ENCODE measurements around the gene SGF29. TPM values are rescaled to one million over a fixed set of nuclear protein-coding genes. Genes with fewer than 3 reads are reported as not detected.

SGF29 gene
- total RNA-seq, 1 experiment from 2014 or later = 22.3 TPM

- Histone ChIP-seq H3K27ac (ENCODE audit: low read length) (no peak overlapping the region), H3K9me2 (replicated peaks; ENCODE audit: low read length) (no peaks in the 10 kb centered on the region), H3K9me3 (ENCODE audit: low read length) (no peaks in the 10 kb centered on the region), H3K79me2 (ENCODE audit: low read length) (peaks cover 12% of the 10 kb centered on the region), H3K9ac (ENCODE audit: low read length) (peak overlapping the region; percentile 37), H2AFZ (ENCODE audit: low read length) (peak overlapping the region; percentile 52), H4K20me1 (ENCODE audit: low read length) (no peaks in the 10 kb centered on the region), H3K27me3 (ENCODE audit: low read length) (no peaks in the 10 kb centered on the region), H3K4me2 (ENCODE audit: low read length) (peak overlapping the region; percentile 84), H3K4me3 (ENCODE audit: low read length) (peak overlapping the region; percentile 67), H3F3A (ENCODE audit: low read length, unreplicated experiment) (no peaks in the 10 kb centered on the region), H3K36me3 (ENCODE audit: low read depth, low read length) (no peaks in the 10 kb centered on the region), H3K4me1 (ENCODE audit: insufficient read depth, low read length) (peaks cover 6% of the 10 kb centered on the region; the same call in 1 of the 2 replicates)
- TF ChIP-seq CTCF (conservative IDR thresholded peaks at IDR 0.05; ENCODE audit: low read depth, low read length) (no peak), EZH2 (IDR thresholded peaks at IDR 0.05; ENCODE audit: low read length, unreplicated experiment) (no peak), EZH2phosphoT487 (IDR thresholded peaks at IDR 0.05; ENCODE audit: borderline replicate concordance, low read length) (no peak)
- intact Hi-C loops (cut with micrococcal nuclease) = no loop called here
- BruUV-seq (replicated peaks) = TSS peak; percentile 64
- CTCF ChIA-PET = no interaction called here
- ATAC-seq = peak; percentile 7; the same call in 1 of the 2 replicates
- no peak for DNase-seq
- POLR2A ChIA-PET (ENCODE audit: unreplicated experiment) = no interaction called here
Observed at GRCh38 chr16:28554634-28555423, 1.1 kb downstream of the SGF29 start.

GRCh38 chr16:28555561-28555960 is 1.8 kb downstream of the SGF29 start:
- intact Hi-C loops (cut with micrococcal nuclease) = no loop called here
- peaks cover 6% of the 10 kb centered on the region; the same call in 1 of the 2 replicates for H3K4me1 ChIP-seq (ENCODE audit: insufficient read depth, low read length)
- H2AFZ ChIP-seq (ENCODE audit: low read length) = no peak overlapping the region
- H3K4me3 ChIP-seq (ENCODE audit: low read length) = no peak overlapping the region
- BruUV-seq (replicated peaks) = no TSS peak
- no peaks in the 10 kb centered on the region for H4K20me1 ChIP-seq (ENCODE audit: low read length)
- ChIA-PET POLR2A (ENCODE audit: unreplicated experiment) (no interaction called here), CTCF (no interaction called here)
- no peak overlapping the region for H3K4me2 ChIP-seq (ENCODE audit: low read length)
- no peaks in the 10 kb centered on the region for H3K9me3 ChIP-seq (ENCODE audit: low read length)
- DNase-seq = no peak
- no peaks in the 10 kb centered on the region for H3K9me2 ChIP-seq (replicated peaks; ENCODE audit: low read length)
- H3F3A ChIP-seq (ENCODE audit: low read length, unreplicated experiment) = no peaks in the 10 kb centered on the region
- TF ChIP-seq CTCF (conservative IDR thresholded peaks at IDR 0.05; ENCODE audit: low read depth, low read length) (no peak), EZH2phosphoT487 (IDR thresholded peaks at IDR 0.05; ENCODE audit: borderline replicate concordance, low read length) (no peak), EZH2 (IDR thresholded peaks at IDR 0.05; ENCODE audit: low read length, unreplicated experiment) (no peak)
- H3K36me3 ChIP-seq (ENCODE audit: low read depth, low read length) = no peaks in the 10 kb centered on the region
- H3K9ac ChIP-seq (ENCODE audit: low read length) = no peak overlapping the region
- H3K27ac ChIP-seq (ENCODE audit: low read length) = no peak overlapping the region
- no peaks in the 10 kb centered on the region for H3K27me3 ChIP-seq (ENCODE audit: low read length)
- H3K79me2 ChIP-seq (ENCODE audit: low read length) = peaks cover 12% of the 10 kb centered on the region
- ATAC-seq = no peak

GRCh38 chr16:28556914-28557320 is 3.2 kb downstream of the SGF29 start:
- H3K4me1 ChIP-seq (ENCODE audit: insufficient read depth, low read length) = peaks cover 6% of the 10 kb centered on the region; the same call in 1 of the 2 replicates
- no TSS peak for BruUV-seq (replicated peaks)
- H3K4me3 ChIP-seq (ENCODE audit: low read length) = no peak overlapping the region
- H3F3A ChIP-seq (ENCODE audit: low read length, unreplicated experiment) = no peaks in the 10 kb centered on the region
- H2AFZ ChIP-seq (ENCODE audit: low read length) = no peak overlapping the region
- intact Hi-C loops (cut with micrococcal nuclease) = no loop called here
- no peaks in the 10 kb centered on the region for H3K36me3 ChIP-seq (ENCODE audit: low read depth, low read length)
- H3K27me3 ChIP-seq (ENCODE audit: low read length) = no peaks in the 10 kb centered on the region
- no peak overlapping the region for H3K9ac ChIP-seq (ENCODE audit: low read length)
- ATAC-seq = no peak
- H4K20me1 ChIP-seq (ENCODE audit: low read length) = no peaks in the 10 kb centered on the region
- no peak for DNase-seq
- ChIA-PET CTCF (no interaction called here), POLR2A (ENCODE audit: unreplicated experiment) (no interaction called here)
- H3K9me3 ChIP-seq (ENCODE audit: low read length) = no peaks in the 10 kb centered on the region
- H3K79me2 ChIP-seq (ENCODE audit: low read length) = peaks cover 12% of the 10 kb centered on the region
- TF ChIP-seq EZH2phosphoT487 (IDR thresholded peaks at IDR 0.05; ENCODE audit: borderline replicate concordance, low read length) = no peak
- TF ChIP-seq EZH2 (IDR thresholded peaks at IDR 0.05; ENCODE audit: low read length, unreplicated experiment) = no peak
- H3K4me2 ChIP-seq (ENCODE audit: low read length) = no peak overlapping the region
- no peaks in the 10 kb centered on the region for H3K9me2 ChIP-seq (replicated peaks; ENCODE audit: low read length)
- H3K27ac ChIP-seq (ENCODE audit: low read length) = no peak overlapping the region
